Body of pancreas (tissue), 4 donors: ENCODE results near the gene CP. TPM values are rescaled to one million over a fixed set of nuclear protein-coding genes. Genes with fewer than 3 reads are reported as not detected.

Source experiments
- ATAC-seq: fragments of 150-250 bp; one replicate; pipeline ENCODE4 v1.9.1; 2016
- DNase-seq, 4 donors: peaks; one replicate each; pipeline ENCODE4 v3.0.0-alpha.2; 2019
- H3K27ac ChIP-seq, 4 donors: fragments of 200-600 bp; sonication (generic); 1 replicate in 3 of 4; 2 replicates in 1 of 4; pipeline versions ENCODE4 v1.5.1 to v1.6.1; 2016 to 2019; ENCODE audit warnings: mild to moderate bottlenecking in 1 of 4, mixed read lengths in 1 of 4, moderate library complexity in 1 of 4
- H3K27me3 ChIP-seq, 2 donors: fragments of 200-600 bp; sonication (generic); one replicate each; pipeline ENCODE4 v1.6.0; 2016; ENCODE audit warnings: mild to moderate bottlenecking in 1 of 2
- H3K36me3 ChIP-seq, 2 donors: fragments of 200-600 bp; sonication (generic); replicated peaks in 1 of 2; 2 replicates each; pipeline ENCODE4 v1.5.1; 2016; ENCODE audit warnings: low read depth in 2 of 2; ENCODE audit not compliant: insufficient read depth in 1 of 2
- H3K4me1 ChIP-seq: fragments of 200-600 bp; sonication (generic); one replicate; pipeline ENCODE4 v1.6.0; 2016
- H3K4me3 ChIP-seq, 2 donors: fragments of 200-600 bp; sonication (generic); 1 replicate in 1 of 2; 2 replicates in 1 of 2; pipeline ENCODE4 v1.5.1; 2016 to 2019
- H3K9me3 ChIP-seq, 3 donors: fragments of 200-600 bp; sonication (generic); 1 replicate in 2 of 3; 2 replicates in 1 of 3; pipeline ENCODE4 v1.5.1; 2016
- POLR2A ChIP-seq, 3 donors: fragments of 450-650 bp; IDR thresholded peaks; one replicate each; pipeline ENCODE4 v1.6.1; 2016; ENCODE audit warnings: antibody characterized with exemption in 3 of 3, mild to moderate bottlenecking in 2 of 3
- whole genome bisulfite sequencing, 2 donors: methylation state at CpG; one replicate each; pipeline ENCODE4 v1.1.5; 2017; 5-methylcytosine and 5-hydroxymethylcytosine counted together
- intact Hi-C: fragments of 100-400 bp; cut with DNase I; formaldehyde crosslinking; loops from one replicate; pipeline ENCODE4 v1.15.1; 2023
- total RNA-seq, 2 donors: library from RNA; depleted of rRNA; stranded (reverse); fragments of >200 nt; gene quantifications; one replicate each; pipeline ENCODE4 v1.1.0, GENCODE V29; 2016
- TF ChIP-seq, protein P1 (sequence below), 7 experiments: fragments of 450-650 bp in 4 of 7; fragments of 200-600 bp in 3 of 7; sonication (generic) in 3 of 7; IDR thresholded peaks; one replicate each; pipeline ENCODE4 v1.5.1; 2016 to 2019; ENCODE audit warnings: antibody characterized with exemption in 7 of 7

CP gene
- total RNA-seq, 2 donors from 2014 or later = 5.7 to 11.5 TPM

DNA sequence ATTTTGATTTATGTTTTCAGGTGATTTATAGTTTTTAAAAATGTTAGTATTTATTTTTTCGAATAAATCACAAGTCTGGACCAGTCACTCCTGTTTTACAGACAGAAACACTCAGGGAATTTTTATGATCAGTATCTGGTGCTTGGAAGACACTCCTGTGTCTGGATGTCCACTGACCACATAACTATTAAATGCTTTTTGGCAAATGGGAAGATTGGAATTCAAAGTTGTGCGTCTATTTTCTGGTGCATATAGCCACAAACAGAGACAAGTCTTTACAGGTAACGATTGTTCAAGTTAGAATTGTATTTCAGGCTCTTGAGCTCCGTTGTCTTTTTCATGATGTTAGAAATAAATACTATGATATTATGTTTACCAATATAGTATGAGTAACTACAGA is 12.2 kb downstream of the CP start:
- ATAC-seq (no peak), DNase-seq (no peak)
- TF ChIP-seq, protein P1, sequence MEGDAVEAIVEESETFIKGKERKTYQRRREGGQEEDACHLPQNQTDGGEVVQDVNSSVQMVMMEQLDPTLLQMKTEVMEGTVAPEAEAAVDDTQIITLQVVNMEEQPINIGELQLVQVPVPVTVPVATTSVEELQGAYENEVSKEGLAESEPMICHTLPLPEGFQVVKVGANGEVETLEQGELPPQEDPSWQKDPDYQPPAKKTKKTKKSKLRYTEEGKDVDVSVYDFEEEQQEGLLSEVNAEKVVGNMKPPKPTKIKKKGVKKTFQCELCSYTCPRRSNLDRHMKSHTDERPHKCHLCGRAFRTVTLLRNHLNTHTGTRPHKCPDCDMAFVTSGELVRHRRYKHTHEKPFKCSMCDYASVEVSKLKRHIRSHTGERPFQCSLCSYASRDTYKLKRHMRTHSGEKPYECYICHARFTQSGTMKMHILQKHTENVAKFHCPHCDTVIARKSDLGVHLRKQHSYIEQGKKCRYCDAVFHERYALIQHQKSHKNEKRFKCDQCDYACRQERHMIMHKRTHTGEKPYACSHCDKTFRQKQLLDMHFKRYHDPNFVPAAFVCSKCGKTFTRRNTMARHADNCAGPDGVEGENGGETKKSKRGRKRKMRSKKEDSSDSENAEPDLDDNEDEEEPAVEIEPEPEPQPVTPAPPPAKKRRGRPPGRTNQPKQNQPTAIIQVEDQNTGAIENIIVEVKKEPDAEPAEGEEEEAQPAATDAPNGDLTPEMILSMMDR (IDR thresholded peaks at IDR 0.05) = no peak
- TF ChIP-seq POLR2A (IDR thresholded peaks at IDR 0.05) = no peak
- Histone ChIP-seq H3K9me3 (no peaks in the 10 kb centered on the region), H3K27me3 (no peaks in the 10 kb centered on the region), H3K4me3 (no peak overlapping the region), H3K27ac (no peak overlapping the region), H3K36me3 (no peaks in the 10 kb centered on the region), H3K4me1 (no peaks in the 10 kb centered on the region)
- 75 to 84% methylated on average over 4 of the region's 4 CpGs for WGBS, 2 donors
- intact Hi-C loops = no loop called here

DNA sequence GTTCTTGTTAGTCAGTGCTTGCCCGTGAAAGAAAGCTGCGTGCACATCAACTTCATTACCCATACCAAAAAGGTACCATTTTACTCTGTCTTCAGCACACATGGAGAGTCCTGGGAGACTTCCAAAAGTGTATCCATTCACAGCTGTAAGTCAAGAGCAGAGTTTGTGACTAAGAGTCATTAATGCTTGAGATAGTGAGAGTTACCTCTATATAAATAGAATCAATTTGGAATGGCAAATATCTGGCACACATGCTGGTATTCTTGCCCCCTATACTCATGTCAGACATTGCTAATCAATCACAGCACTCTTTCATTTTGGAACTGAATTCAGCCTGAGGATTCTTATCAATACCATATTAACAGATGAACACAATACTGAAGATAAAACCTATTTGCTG is 14.2 kb downstream of the CP start:
- H3K4me3 ChIP-seq = no peak overlapping the region
- H3K9me3 ChIP-seq = no peaks in the 10 kb centered on the region
- H3K27me3 ChIP-seq = no peaks in the 10 kb centered on the region
- DNase-seq = no peak
- TF ChIP-seq POLR2A (IDR thresholded peaks at IDR 0.05) = no peak
- TF ChIP-seq, protein P1 (IDR thresholded peaks at IDR 0.05) = no peak
- no peak overlapping the region for H3K27ac ChIP-seq
- H3K36me3 ChIP-seq = no peaks in the 10 kb centered on the region
- WGBS, 2 donors = 91 to 92% methylated on average over 2 of the region's 2 CpGs
- H3K4me1 ChIP-seq = no peaks in the 10 kb centered on the region
- intact Hi-C loops = no loop called here
- ATAC-seq = no peak

DNA sequence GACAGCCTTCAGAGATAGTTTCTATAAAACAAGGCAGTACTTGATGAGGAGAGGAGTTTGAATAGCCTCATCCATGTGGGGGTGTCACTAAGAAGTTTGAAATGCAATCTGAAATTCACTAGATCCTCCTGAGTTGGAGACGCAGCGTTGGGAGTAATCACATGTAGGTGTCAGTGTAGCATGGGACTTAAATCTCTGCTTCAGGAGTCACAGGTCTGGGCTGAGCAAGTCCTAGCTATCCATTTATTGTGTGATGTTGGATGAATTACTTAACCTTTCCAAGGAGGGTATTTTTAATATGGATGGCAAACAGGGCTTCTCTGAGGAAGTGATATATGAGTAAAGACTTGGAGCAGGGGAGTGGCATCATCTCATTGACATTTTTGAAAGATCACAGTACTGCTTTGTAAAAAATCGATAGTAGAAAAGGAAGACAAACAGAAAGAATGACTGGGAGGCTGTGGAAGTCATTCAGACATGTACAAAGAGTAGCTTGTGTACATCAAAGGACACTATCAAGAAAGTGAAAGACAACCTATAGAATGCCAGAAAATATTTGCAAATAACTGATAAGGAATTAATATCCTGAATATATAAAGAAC is 17.1 kb downstream of the CP start:
- H3K9me3 ChIP-seq = no peaks in the 10 kb centered on the region
- TF ChIP-seq, protein P1 (IDR thresholded peaks at IDR 0.05) = no peak
- no peak for TF ChIP-seq POLR2A (IDR thresholded peaks at IDR 0.05)
- H3K27me3 ChIP-seq = no peaks in the 10 kb centered on the region
- H3K4me1 ChIP-seq = no peaks in the 10 kb centered on the region
- DNase-seq (no peak), ATAC-seq (no peak)
- H3K27ac ChIP-seq = no peak overlapping the region
- H3K4me3 ChIP-seq = no peak overlapping the region
- intact Hi-C loops = no loop called here
- H3K36me3 ChIP-seq = no peaks in the 10 kb centered on the region
- WGBS, 2 donors = 55 to 58% methylated on average over 3 of the region's 3 CpGs

DNA sequence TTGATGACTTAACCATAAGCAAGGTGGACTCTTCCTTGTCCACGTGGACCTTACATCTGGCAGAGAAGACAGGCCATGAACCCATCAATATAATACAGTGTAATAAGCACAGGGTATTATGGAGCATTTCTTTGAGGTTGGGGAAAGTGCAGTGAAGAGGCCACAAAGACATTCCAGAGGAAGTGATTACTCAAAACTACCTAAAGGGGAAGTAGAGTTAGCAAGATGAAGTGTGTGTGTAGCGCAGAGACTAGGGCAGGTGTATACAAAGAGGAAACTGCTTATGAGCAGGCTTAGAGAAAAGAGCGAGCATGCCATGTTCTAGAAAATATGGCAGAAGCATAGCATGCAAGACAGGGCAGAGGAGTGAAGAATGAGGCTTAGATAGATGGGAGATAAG is 17.9 kb downstream of the CP start:
- no peak for TF ChIP-seq POLR2A (IDR thresholded peaks at IDR 0.05)
- TF ChIP-seq, protein P1 (IDR thresholded peaks at IDR 0.05) = no peak
- WGBS, 2 donors = 53 to 79% methylated on average over 3 of the region's 3 CpGs
- Histone ChIP-seq H3K27ac (no peak overlapping the region), H3K4me1 (no peaks in the 10 kb centered on the region), H3K4me3 (no peak overlapping the region), H3K27me3 (no peaks in the 10 kb centered on the region), H3K9me3 (no peaks in the 10 kb centered on the region), H3K36me3 (no peaks in the 10 kb centered on the region)
- DNase-seq (no peak), ATAC-seq (no peak)
- intact Hi-C loops = no loop called here

DNA sequence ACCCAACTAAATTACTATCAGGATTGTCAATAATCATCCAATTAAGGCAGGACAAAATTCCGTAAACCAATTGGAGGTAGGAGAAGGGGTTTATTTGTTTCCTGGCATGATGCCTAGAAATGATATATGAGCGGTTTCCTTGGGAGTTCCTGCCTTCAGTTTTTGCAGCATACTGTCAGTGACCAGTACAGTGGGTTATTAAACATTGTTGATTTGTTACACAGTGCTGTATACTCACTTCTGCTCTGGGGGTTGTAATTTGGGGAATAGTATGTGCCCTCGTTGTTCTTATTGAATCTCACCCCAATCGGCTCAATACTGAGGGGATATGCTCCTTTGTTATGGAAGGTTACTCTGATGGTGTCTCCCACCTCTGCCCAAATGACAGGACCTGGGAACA is 22.2 kb downstream of the CP start:
- WGBS, 2 donors = 28 to 31% methylated on average over 4 of the region's 4 CpGs
- Histone ChIP-seq H3K27me3 (no peaks in the 10 kb centered on the region), H3K4me1 (no peaks in the 10 kb centered on the region), H3K36me3 (no peaks in the 10 kb centered on the region), H3K4me3 (no peak overlapping the region), H3K27ac (no peak overlapping the region), H3K9me3 (no peaks in the 10 kb centered on the region)
- no peak for ATAC-seq
- TF ChIP-seq POLR2A (IDR thresholded peaks at IDR 0.05) = no peak
- TF ChIP-seq, protein P1 (IDR thresholded peaks at IDR 0.05) = no peak
- DNase-seq = no peak
- intact Hi-C loops = no loop called here
